Stimulated activated CD4-positive, alpha-beta T cell treated with anti-CD3 and anti-CD28 coated beads, TNF-alpha, amount 100 ng/mL, for 4 hours (primary cell): ENCODE measurements around the gene GALNTL6.

Experiments
- DNase-seq, 3 experiments: peaks; one replicate each; pipeline ENCODE4 v3.0.0-alpha.2; 2020; ENCODE audit warnings: low read depth in 3 of 3

GALNTL6 gene

GRCh38 chr4:172207258-172207657 lies 394.1 kb downstream of the GALNTL6 start:
- no peak for DNase-seq

DNA sequence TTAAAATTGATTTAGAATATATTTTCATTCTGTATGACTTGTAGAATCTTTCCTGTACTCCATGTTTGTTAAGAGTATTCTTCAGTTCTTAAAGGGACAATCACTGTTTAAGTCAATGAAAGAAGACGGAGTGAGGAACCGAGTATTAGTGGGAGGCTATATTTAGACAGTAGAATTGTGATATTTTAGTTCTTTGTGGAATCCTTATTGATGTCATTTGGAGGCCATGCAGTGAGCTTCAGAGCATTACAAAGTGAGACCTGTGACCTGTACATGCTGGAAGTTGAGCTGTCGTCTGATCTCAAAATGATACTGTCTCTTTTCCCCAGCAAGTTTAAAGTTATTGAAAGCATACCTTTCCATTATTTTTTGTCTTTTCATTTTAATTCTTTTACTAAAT lies 394.7 kb downstream of the GALNTL6 start:
- DNase-seq, result no peak

DNA sequence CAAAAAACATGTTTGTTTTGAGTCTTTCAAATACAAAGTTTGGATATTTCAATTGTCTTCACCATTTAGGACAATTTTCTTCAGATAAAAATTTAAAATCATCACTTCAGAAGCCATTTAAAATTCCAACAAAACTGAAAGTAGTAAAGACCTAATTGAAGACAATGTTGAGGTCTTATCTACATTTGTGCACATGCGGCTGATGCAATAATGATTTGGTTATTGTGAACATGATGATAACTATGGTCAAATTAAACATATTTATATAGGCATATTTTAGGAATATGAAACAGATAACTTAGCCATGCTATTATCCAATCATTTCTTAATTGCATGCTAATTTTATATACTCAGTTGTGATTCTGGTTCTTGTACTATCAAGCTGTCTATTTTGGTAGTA lies 407.5 kb downstream of the GALNTL6 start:
- DNase-seq, result no peak

- no peak for DNase-seq
These were observed 412.3 kb downstream of the GALNTL6 start for GRCh38 chr4:172225457-172225856.

GRCh38 chr4:172232966-172233365 lies 419.8 kb downstream of the GALNTL6 start:
- no peak for DNase-seq

- no peak for DNase-seq
These were observed 430.3 kb downstream of the GALNTL6 start for GRCh38 chr4:172243551-172243950.

DNA sequence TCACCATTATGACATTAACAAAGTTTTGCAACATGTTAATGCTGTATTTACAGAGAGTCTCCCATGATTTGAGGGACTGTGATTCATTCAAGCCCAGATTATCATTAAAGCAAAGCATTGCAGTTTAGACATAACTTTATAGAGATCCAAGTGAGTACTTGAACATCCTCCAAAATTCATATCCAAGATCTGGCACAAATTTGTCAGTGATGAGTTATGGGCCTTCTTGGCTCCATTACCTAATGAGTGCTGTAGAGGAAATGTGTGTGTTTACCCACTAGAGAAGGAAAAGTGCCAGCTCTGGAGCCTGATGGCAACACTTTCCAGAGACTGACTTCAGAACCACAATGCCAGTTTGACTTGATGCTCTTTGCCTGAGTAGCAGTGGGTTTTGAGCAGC lies 432.3 kb downstream of the GALNTL6 start:
- DNase-seq, result no peak

DNA sequence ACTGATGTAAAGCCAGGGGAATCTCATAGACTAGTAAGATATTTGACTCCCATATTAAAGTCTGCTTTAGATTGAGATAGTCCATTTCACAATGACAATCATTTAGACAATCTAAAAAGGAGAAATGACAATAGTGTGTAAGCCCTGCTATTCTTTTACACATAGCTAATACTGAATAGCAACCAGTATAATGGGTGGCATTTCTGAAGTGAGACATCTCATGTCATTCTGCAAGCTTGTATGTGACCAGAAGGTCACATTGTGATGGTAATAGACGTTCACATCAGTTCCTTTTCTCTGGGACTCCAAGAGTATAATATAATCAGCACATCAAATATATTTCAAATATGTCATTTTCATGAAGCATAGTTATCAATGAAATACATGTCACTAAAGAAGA lies 440.2 kb downstream of the GALNTL6 start:
- no peak for DNase-seq

DNA sequence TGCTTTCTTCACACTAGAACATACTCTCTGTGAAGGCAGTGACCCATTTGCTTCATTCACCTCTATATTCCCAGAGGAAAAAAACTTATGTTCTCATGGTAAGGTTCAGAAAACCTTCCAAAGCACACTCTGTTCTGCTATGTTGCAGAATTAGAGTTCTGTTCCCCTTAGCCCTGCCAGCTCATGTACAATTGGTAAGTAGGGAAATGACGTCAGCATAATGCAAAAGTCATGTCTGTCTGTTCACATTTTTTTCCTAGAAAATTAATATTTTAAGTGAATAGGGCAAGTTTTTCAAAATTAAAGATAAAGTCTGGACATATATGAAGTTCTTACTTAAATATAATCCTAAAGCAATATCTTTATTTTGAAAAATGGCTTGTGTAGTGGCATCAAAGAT lies 443.6 kb downstream of the GALNTL6 start:
- DNase-seq, result no peak

GRCh38 chr4:172270397-172270796 lies 457.2 kb downstream of the GALNTL6 start:
- no peak for DNase-seq

- no peak for DNase-seq
These were observed 473.9 kb downstream of the GALNTL6 start for GRCh38 chr4:172287117-172287516.

- DNase-seq, result no peak
These were observed 492.5 kb downstream of the GALNTL6 start for GRCh38 chr4:172305698-172306097.

GRCh38 chr4:172308078-172308477 lies 494.9 kb downstream of the GALNTL6 start:
- no peak for DNase-seq

DNA sequence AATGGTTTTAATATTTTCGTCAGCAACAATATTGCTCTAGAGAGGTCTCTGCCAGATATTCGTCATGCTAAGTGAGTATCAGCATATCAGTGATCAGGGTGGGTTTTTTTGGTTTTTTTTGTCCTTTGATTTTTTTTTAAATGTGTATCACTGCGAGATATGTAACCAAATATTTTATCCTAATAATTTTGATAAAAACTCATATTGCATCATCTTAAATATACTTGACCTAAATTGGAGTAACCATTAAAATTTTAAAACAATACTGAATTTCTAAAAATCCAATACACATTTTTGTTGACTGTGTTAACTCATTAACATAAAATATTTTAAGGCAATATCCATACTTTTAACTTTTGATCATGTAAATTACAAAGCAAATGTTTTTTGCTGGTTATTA lies 498.5 kb downstream of the GALNTL6 start:
- DNase-seq, result no peak

GRCh38 chr4:172323288-172323687 lies 510.1 kb downstream of the GALNTL6 start:
- no peak for DNase-seq

GRCh38 chr4:172344308-172344938 lies 531.2 kb downstream of the GALNTL6 start:
- DNase-seq, result no peak

DNA sequence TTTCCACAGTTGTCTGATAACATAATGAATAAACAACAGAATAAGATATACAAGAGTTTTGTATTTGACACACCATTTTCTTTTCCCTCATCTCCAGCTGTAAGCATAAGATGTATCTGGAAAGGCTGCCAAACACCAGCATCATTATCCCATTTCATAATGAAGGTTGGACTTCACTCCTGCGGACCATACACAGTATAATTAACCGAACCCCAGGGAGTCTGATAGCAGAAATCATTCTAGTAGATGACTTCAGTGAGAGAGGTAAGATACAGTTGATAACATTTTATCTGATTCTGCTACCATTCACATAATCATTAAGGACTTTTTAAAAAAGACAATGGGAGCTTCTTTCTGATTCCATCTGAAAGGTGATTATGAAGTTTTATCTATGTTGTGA lies 535.2 kb downstream of the GALNTL6 start:
- no peak for DNase-seq

DNA sequence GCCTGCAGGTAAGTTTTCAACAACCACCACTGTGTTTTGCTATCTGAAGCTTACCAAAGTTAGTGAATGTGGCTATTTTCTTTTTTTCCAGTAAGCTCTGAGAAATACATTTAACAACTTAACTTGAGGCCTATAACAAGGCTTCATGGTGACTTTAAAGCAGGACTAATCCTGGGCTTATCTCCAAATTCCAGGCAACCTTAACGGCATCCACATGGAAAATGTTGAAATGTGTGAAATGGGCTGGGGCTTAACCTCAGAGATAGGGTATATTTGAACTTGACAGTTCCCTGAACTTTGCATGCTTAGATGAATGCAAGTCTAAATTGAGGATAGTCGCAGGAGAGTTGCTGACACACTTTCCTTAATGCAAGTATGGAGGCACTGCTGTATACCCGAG lies 539.2 kb downstream of the GALNTL6 start:
- no peak for DNase-seq

DNA sequence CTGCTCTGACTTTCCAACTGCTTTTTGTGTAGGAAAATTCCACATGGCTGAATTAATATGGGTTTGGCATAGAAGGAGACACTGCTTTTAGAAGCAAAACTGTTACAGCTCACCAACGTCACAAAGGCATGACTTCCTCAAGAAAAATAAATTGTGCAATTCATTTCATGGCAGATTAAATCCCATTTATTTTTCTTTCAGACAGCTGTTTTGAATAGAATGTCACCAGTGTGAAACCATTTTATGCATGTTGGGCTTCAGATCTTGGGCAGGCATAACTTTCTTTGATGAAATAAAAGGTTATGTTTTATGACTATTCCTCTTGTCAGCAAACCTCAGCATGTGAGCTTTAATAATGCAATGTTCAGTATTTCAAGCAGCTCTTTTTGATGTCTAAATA lies 542.8 kb downstream of the GALNTL6 start:
- DNase-seq, result no peak

DNA sequence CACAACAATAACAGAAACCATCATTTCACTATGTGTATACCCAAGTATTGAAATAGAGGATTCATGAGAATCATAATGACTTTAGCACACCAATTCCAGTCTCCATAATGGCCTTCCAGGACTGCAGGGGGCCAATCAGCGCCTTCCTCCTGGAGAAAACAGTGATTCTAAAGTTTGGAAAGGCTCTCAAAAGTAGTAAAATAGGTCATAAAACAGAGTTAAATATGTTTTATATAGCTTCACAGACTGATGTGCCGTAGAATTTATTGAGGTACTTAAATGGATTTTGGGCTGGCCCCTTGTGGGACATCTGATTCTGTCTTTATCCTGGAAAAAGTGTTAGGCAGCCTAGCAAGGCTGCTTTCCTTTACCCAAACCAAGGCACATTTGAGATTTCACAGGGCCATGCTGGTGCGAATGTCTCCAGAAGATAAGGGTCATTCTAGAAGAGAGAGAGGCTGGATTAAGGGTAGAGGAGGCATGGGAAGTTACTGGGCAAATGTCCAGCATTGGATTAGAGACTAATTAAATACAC lies 543.9 kb downstream of the GALNTL6 start:
- no peak for DNase-seq

DNA sequence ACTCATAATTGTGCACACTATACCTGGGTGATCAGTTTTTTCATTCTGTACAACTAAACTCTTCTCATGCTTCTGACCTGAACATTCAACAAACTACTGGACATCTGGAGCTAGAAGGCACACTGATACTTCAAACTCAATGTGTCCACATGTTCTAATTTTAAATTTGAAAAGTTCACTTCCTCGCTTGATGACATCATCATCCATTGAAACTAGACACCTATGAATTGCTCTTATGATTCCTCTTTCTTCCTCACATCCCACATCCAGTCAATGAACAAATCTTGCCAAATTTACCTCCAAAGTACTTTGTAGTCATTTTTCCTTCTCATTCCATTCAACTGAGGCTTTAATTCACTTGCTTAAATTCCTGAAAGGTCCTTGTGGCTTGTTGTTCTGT lies 549.4 kb downstream of the GALNTL6 start:
- no peak for DNase-seq

- no peak for DNase-seq
These were observed 556.3 kb downstream of the GALNTL6 start for GRCh38 chr4:172369471-172369959.

DNA sequence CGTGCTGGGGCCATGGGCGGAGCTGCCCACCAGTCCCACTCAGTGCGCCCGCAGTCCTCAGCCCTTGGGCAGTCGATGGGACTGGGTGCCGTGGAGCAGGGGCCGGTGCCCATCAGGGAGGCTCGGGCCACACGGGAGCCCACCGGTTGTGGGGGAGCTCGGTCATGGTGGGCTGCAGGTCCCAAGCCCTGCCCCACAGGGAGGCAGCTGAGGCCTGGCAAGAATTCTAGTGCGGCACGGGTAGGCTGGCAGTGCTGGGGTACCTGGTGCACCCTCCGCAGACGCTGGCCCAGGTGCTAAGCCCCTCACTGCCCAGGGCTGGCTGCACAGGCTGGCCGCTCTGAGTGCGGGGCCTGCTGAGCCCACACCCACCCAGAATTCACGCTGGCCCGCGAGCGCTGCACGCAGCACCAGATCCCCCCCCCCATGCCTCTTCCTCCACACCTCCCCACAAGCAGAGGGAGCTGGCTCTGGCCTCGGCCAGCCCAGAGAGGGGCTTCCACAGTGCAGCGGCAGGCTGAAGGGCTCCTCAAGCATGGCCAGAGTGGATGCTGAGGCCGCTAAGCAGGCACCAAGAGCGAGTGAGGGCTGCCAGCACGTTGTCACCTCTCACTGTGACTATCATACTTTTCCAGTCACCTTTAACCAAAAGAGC lies 564.4 kb downstream of the GALNTL6 start:
- peak in 1 of 3 experiments; percentile 0 for DNase-seq
